Measurements from ENCODE around the gene TTBK2.

The TTBK2 gene

DNA sequence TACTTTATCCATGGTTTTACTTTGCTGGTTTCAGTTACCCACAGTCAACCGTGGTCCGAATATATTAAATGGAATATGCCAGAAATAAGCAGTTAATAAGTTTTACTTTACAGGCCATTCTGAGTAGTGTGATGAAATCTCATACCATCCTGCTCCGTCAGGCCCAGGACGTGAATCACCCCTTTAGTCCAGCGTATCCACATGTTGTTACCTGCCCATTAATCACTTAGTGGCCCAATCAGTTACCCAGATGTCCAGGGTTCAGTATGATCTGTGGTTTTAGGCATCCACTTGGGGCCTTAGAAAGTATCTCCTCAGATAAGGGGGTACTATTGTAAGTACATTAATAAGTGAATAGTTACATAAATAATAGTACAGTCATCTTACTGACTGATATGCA lies 88.0 kb downstream of the TTBK2 start:
- TF ChIP-seq, protein P1, sequence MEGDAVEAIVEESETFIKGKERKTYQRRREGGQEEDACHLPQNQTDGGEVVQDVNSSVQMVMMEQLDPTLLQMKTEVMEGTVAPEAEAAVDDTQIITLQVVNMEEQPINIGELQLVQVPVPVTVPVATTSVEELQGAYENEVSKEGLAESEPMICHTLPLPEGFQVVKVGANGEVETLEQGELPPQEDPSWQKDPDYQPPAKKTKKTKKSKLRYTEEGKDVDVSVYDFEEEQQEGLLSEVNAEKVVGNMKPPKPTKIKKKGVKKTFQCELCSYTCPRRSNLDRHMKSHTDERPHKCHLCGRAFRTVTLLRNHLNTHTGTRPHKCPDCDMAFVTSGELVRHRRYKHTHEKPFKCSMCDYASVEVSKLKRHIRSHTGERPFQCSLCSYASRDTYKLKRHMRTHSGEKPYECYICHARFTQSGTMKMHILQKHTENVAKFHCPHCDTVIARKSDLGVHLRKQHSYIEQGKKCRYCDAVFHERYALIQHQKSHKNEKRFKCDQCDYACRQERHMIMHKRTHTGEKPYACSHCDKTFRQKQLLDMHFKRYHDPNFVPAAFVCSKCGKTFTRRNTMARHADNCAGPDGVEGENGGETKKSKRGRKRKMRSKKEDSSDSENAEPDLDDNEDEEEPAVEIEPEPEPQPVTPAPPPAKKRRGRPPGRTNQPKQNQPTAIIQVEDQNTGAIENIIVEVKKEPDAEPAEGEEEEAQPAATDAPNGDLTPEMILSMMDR (IDR thresholded peaks at IDR 0.05), result no peak

DNA sequence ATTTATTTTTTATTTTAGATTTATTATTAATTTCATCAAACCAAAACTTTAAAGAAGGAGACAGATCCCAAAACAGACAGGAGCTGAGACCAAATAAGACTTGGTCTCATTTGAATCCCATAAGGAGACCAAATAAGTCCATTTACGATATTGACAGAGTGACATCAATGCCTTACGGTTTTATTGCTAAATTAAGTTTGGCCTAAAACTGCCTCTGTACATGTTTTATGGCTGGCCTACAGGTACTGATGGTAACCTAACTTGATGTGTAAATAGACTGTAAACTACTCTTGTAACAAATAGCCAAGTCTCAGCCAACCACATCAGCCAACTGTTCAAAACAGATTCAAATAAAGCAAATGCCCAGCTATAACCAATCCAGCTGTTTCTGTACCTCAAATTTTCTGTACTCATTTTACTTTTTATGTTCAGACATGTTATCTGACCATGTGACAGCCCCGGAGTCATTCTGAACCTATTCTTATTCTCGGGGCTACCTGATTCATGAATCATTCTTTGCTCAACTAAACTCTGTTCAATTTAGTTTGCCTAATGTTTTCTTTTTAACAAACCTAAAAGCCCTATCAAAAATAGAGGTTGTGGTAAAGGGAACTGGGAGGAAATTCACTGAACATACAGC lies 94.2 kb downstream of the TTBK2 start:
- TF ChIP-seq, protein P1 (IDR thresholded peaks at IDR 0.05), result no peak

DNA sequence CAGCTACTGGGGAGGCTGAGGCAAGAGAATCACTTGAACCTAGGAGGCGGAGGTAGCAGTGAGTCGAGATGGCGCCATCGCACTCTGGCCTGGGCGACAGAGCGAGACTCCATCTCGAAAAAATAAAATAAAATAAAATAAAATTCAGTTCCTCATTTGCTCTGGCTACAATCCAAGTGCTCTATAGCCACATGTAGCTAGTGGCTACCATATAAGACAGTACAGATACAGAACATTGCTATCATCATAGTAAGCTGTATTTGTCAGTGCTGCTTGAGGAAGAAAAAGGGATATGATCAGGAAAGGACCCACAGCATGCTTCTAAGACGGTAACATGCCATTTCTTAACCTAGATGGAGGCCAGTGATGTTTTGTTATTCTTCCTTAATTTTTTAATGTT lies 95.0 kb downstream of the TTBK2 start:
- TF ChIP-seq, protein P1 (IDR thresholded peaks at IDR 0.05), result no peak

DNA sequence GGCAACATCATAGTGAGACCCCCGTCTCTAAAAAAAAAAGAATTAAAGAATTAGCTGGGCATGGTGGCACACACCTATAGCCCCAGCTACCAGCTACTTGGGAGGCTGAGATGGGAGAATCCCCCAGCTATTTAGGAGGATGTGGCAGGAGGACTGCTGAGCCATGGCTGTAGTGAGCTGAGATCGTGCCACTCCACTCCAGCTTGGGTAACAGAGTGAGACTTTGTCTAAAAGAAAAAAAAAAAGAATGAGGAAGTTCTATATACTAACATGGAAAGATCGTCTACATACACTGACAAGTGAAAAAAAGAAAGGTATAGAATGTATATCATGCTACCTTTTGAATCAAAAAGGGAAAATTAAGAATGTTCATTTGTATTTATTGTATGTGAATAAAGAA lies 99.8 kb downstream of the TTBK2 start:
- TF ChIP-seq, protein P1 (IDR thresholded peaks at IDR 0.05), result no peak

DNA sequence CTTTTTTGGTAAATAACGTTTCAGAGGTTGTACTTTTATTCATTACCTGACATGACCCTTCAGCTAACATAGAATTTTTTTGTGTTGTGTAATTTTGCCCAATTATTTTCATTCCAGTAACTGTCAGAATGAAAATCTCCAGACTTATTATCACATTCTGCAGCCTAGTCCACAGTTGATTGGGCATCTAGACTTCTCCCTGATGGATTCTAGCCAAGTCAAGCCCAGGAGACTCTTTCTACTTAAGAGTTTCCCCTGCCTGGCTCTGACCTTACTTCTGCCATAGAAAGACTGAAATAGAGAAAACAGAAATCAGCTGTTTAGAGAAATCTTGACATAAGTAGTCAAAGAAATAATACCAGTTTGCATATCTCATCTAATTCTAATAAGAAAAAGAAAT lies 100.8 kb downstream of the TTBK2 start:
- TF ChIP-seq, protein P1 (IDR thresholded peaks at IDR 0.05), result no peak

DNA sequence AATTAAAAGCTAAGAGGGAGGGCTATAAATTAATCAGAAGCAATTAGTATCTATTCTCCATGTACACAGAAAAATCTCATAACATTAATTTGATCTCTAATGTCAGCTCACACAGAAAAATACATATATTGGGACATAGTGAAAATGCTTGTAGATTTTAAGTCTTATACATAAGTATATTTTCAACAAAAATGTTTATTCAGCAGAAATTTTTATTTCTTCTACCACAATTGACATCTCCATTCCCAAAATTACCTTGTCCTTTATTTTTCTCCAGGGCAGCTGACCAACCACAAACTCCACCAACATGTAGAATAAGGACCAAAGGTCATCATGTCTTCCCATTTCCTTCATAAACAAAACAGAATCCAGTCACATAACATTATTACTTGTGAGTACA lies 109.1 kb downstream of the TTBK2 start:
- TF ChIP-seq, protein P1 (IDR thresholded peaks at IDR 0.05), result no peak

DNA sequence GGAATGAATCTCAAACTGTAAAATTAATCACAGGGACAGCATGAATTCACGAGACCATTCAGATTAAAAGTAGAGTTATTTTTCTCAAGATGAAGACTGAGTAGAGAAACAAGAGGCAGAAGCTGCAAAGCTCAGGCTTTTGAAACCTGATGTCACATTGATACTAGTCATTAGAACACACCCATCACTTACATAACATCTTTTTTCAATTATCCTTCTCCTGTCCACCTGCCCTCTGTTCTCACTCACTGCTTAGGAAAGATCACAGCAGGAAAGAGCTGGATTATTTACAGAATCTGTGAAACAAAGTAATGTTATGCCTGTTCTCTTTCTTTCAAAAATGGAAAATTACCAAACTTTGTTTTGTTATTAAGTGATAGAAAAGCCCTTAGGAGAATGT lies 111.7 kb downstream of the TTBK2 start:
- TF ChIP-seq, protein P1 (IDR thresholded peaks at IDR 0.05), result no peak

DNA sequence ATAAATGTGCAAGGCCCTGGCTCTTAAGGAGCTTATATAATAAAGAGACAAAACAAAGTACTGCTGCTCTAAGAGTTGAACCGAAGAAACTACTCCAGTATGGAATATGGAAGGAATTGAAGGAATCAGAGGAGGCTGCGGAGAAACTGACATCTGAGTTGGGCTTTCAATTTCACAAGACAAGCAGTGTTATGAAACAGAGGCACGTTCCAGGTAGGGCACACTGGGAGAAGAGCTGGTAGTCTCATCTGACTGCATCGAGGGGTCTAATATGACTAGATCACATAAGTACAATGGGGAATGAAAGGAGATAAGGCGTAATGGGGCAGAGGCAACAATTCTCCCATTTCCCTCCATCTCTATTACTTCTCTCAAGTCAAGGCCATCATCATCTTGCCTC lies 115.3 kb downstream of the TTBK2 start:
- TF ChIP-seq, protein P1 (IDR thresholded peaks at IDR 0.05), result no peak

Measured in LNCAP (cell line).